Measurements from ENCODE around the gene AFM. TPM values are rescaled to one million over a fixed set of nuclear protein-coding genes. Genes with fewer than 3 reads are reported as not detected.

AFM gene
- total and polyA plus RNA-seq, 2 of the 13 experiments (the other 11 are each of a cell fraction or from before 2014, with no cell fraction given): 0.13 to 1.8 TPM

GRCh38 chr4:73437558-73437956, 44.0 kb upstream of the AFM start (continued):
- TF ChIP-seq, protein P1, sequence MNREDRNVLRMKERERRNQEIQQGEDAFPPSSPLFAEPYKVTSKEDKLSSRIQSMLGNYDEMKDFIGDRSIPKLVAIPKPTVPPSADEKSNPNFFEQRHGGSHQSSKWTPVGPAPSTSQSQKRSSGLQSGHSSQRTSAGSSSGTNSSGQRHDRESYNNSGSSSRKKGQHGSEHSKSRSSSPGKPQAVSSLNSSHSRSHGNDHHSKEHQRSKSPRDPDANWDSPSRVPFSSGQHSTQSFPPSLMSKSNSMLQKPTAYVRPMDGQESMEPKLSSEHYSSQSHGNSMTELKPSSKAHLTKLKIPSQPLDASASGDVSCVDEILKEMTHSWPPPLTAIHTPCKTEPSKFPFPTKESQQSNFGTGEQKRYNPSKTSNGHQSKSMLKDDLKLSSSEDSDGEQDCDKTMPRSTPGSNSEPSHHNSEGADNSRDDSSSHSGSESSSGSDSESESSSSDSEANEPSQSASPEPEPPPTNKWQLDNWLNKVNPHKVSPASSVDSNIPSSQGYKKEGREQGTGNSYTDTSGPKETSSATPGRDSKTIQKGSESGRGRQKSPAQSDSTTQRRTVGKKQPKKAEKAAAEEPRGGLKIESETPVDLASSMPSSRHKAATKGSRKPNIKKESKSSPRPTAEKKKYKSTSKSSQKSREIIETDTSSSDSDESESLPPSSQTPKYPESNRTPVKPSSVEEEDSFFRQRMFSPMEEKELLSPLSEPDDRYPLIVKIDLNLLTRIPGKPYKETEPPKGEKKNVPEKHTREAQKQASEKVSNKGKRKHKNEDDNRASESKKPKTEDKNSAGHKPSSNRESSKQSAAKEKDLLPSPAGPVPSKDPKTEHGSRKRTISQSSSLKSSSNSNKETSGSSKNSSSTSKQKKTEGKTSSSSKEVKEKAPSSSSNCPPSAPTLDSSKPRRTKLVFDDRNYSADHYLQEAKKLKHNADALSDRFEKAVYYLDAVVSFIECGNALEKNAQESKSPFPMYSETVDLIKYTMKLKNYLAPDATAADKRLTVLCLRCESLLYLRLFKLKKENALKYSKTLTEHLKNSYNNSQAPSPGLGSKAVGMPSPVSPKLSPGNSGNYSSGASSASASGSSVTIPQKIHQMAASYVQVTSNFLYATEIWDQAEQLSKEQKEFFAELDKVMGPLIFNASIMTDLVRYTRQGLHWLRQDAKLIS (CRISPR knock-in tag; IDR thresholded peaks at IDR 0.05): peak; percentile 87; the same call in 1 of the 2 replicates
- TF ChIP-seq IKZF1 (IDR thresholded peaks at IDR 0.05): no peak

DNA sequence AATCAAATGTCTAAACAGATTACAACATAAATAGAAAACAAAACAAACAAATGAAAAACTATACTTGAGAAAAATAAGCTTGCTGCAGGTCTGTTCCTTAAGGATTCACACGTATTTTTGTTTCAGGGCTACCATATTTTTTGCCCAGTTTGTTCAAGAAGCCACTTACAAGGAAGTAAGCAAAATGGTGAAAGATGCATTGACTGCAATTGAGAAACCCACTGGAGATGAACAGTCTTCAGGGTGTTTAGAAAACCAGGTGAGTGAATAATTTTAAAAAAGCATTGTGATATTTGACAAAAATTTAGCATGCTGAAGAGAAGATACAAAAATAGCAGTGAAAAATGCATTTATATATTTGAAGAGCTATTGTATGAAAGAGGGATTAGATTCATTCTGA, 43.5 kb upstream of the AFM start:
- Histone ChIP-seq H3K9ac (ENCODE audit: insufficient read depth, low read depth, low read length) (peak overlapping the region; percentile 75), H3K27me3 (ENCODE audit: control insufficient read depth in 1 of 2, insufficient read depth in 2 of 2, low read length in 2 of 2) (no peaks in the 10 kb centered on the region), H3K4me2 (ENCODE audit: low read depth, low read length) (peak overlapping the region; percentile 82), H3K4me3 (replicated peaks in 1 of 3; ENCODE audit: insufficient read depth in 1 of 3, low read depth in 2 of 3, low read length in 3 of 3) (peak overlapping the region; percentile 68 to 80 (median 70)), H3K9me3 (ENCODE audit: low read length) (no peaks in the 10 kb centered on the region), H4K20me1 (ENCODE audit: insufficient read depth, low read length) (peaks cover 3% of the 10 kb centered on the region; the same call in 1 of the 2 replicates), H3K36me3 (replicated peaks in 1 of 2; ENCODE audit: control insufficient read depth in 1 of 2, insufficient read depth in 2 of 2, low read length in 2 of 2) (peaks cover 6 to 18% of the 10 kb centered on the region in 2 experiments), H3K4me1 (ENCODE audit: insufficient read depth, low read length) (peaks cover 72% of the 10 kb centered on the region), H3K79me2 (ENCODE audit: insufficient read depth, low read length) (peaks cover 80% of the 10 kb centered on the region), H3K27ac (ENCODE audit: extremely low read length, insufficient read depth, low read length) (peak overlapping the region; percentile 98), H2AFZ (ENCODE audit: low read length) (no peak overlapping the region)
- FAIRE-seq (no peak), ATAC-seq (no peak), DNase-seq (ENCODE audit: low spot score) (no peak)
- ChIA-PET POLR2A (interaction anchor here (1.0 to 1.4 kb wide), 5 partner anchors 11 to 34 kb away, joined by 3 to 5 read pairs (median 3); partner anchors contain the start of gene ALB), CTCF (ENCODE audit: low intra/inter-chr PET ratio, low total read pairs) (no interaction called here)
- WGBS (ENCODE audit: low lambda C conversion rate): 13% methylated on average over 1 of the region's 1 CpG
- no TSS peak for BruUV-seq (replicated peaks)
- in situ Hi-C loops (cut with HindIII; ENCODE audit: extremely low pct_ligation_motif_present, low pct_unique_long_range_greater_than_20kb): no loop called here
- intact Hi-C loops (cut with micrococcal nuclease; ENCODE audit: unreplicated experiment): loop anchor here (10.0 kb wide), 1 partner anchor 183 kb away; the partner anchor contains the start of gene ANKRD17
- peak in 1 of 2 experiments; percentile 47; a peak in 1 of 4 replicates for TF ChIP-seq REST (IDR thresholded peaks at IDR 0.05; ENCODE audit: borderline replicate concordance in 1 of 2, low read depth in 1 of 2, low read length in 2 of 2)
- TF ChIP-seq MBD4 (IDR thresholded peaks at IDR 0.05; ENCODE audit: borderline replicate concordance, low read length): peak; percentile 24; the same call in 1 of the 2 replicates
- TF ChIP-seq POLR2A (IDR thresholded peaks at IDR 0.05; ENCODE audit: insufficient read depth in 1 of 2, low read depth in 2 of 2, low read length in 2 of 2): peak in 1 of 2 experiments; percentile 18; a peak in 1 of 4 replicates
- peak; percentile 83; the same call in 1 of the 2 replicates for TF ChIP-seq HDAC6 (IDR thresholded peaks at IDR 0.05; ENCODE audit: low read depth, low read length)
- peak; percentile 42; the same call in 1 of the 2 replicates for TF ChIP-seq ARID2 (CRISPR knock-in tag; IDR thresholded peaks at IDR 0.05; ENCODE audit: borderline replicate concordance)
- TF ChIP-seq PHB2 (IDR thresholded peaks at IDR 0.05; ENCODE audit: partially characterized antibody): no peak
- no peak for TF ChIP-seq SIX1 (CRISPR knock-in tag; IDR thresholded peaks at IDR 0.05; ENCODE audit: borderline replicate concordance)
- TF ChIP-seq PAF1 (CRISPR knock-in tag; IDR thresholded peaks at IDR 0.05): 0 out of 2 replicates have a peak, but pooled peaks have one; percentile 10
- no peak for TF ChIP-seq GLI4 (CRISPR knock-in tag; IDR thresholded peaks at IDR 0.05; ENCODE audit: borderline replicate concordance)
- no peak for TF ChIP-seq KLF15 (CRISPR knock-in tag; IDR thresholded peaks at IDR 0.05; ENCODE audit: borderline replicate concordance)
- TF ChIP-seq CEBPB (IDR thresholded peaks at IDR 0.05; ENCODE audit: borderline replicate concordance, low read depth, low read length): no peak
- TF ChIP-seq ZNF367 (CRISPR knock-in tag; IDR thresholded peaks at IDR 0.05; ENCODE audit: borderline replicate concordance): no peak
- TF ChIP-seq MLLT10 (CRISPR knock-in tag; IDR thresholded peaks at IDR 0.05): peak; percentile 87; the same call in 1 of the 2 replicates
- no peak for TF ChIP-seq MATR3 (CRISPR knock-in tag; IDR thresholded peaks at IDR 0.05)
- TF ChIP-seq NCOA2 (CRISPR knock-in tag; IDR thresholded peaks at IDR 0.05): no peak
